ENCODE data around the gene ZGLP1. TPM values are rescaled to one million over a fixed set of nuclear protein-coding genes. Genes with fewer than 3 reads are reported as not detected.
A peak's percentile ranks its signal among the peaks of the same experiment; 100 is the strongest.
"Not testable (repeated sequence)": the region's sequence is repeated elsewhere in the genome, so short reads cannot be mapped to it uniquely, and the experiment has no call there.

Gene ZGLP1
- total and polyA plus RNA-seq, 8 donors = 2.8 to 11.9 (median 6.9) TPM

GRCh38 chr19:10283301-10284064, 26.1 kb downstream of the ZGLP1 start:
- peaks cover 0 to 13% of the 10 kb centered on the region in 2 donors for H3K27me3 ChIP-seq
- intact Hi-C loops (cut with DNase I) = no loop called here
- TF ChIP-seq, protein P1, sequence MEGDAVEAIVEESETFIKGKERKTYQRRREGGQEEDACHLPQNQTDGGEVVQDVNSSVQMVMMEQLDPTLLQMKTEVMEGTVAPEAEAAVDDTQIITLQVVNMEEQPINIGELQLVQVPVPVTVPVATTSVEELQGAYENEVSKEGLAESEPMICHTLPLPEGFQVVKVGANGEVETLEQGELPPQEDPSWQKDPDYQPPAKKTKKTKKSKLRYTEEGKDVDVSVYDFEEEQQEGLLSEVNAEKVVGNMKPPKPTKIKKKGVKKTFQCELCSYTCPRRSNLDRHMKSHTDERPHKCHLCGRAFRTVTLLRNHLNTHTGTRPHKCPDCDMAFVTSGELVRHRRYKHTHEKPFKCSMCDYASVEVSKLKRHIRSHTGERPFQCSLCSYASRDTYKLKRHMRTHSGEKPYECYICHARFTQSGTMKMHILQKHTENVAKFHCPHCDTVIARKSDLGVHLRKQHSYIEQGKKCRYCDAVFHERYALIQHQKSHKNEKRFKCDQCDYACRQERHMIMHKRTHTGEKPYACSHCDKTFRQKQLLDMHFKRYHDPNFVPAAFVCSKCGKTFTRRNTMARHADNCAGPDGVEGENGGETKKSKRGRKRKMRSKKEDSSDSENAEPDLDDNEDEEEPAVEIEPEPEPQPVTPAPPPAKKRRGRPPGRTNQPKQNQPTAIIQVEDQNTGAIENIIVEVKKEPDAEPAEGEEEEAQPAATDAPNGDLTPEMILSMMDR (IDR thresholded peaks at IDR 0.05) = no peak
- H3K36me3 ChIP-seq = peaks cover 0 to 78% of the 10 kb centered on the region in 2 donors
- no peak overlapping the region for H3K4me3 ChIP-seq
- peak in 2 of 4 donors; percentile 41 to 71 for DNase-seq
- peak overlapping the region; percentile 53 to 59 for H3K27ac ChIP-seq
- no peaks in the 10 kb centered on the region for H3K9me3 ChIP-seq
- peak; percentile 25 for ATAC-seq
- H3K4me1 ChIP-seq = peaks cover 13 to 95% of the 10 kb centered on the region in 2 donors

GRCh38 chr19:10282043-10282442, 27.6 kb downstream of the ZGLP1 start:
- H3K27me3 ChIP-seq; H3K9me3 ChIP-seq; DNase-seq; H3K4me3 ChIP-seq; ATAC-seq; intact Hi-C loops (cut with DNase I): not testable (repeated sequence)
- Histone ChIP-seq H3K36me3 (peaks cover 0 to 93% of the 10 kb centered on the region in 2 donors), H3K27ac (peak overlapping the region; percentile 27 to 53), H3K4me1 (peaks cover 21 to 95% of the 10 kb centered on the region in 2 donors)

DNA sequence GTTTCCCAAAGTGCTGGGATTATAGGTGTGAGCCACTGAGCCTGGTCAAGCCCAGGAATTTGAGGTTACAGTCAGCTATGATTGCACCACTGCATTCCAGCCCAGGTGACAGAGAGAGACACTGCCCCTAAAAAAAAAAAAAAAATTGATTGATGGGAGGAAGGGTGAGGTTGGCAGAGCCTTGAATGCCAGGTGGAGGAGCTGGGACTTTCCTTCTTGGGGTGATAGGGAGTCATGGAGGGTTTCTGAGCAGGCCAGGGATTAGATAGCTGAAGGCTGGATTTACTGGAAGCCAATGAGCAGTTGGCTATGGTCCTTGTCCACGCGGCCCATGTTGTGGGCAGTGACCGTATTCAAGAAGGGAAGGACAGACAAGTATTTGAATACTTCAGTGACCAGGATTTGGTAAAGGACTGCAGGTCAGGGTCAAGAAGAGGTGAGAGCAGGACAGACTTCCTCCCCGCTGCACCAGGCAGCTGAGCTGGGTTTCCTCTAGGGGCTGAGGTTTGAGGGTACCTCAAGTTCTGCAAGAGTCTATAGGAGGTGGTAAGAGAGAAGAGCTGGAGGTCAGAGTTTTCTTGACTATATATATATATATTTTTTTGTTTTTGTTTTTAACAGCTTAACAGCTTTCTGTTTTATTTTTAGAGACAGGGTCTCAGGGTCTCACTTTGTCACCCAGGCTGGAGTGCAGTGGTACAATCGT, 29.7 kb downstream of the ZGLP1 start:
- no peaks in the 10 kb centered on the region for H3K27me3 ChIP-seq
- H3K27ac ChIP-seq = peak overlapping the region; percentile 41 to 65
- no peak for DNase-seq
- no peak overlapping the region for H3K4me3 ChIP-seq
- H3K9me3 ChIP-seq = no peaks in the 10 kb centered on the region
- intact Hi-C loops (cut with DNase I) = no loop called here
- H3K36me3 ChIP-seq = peaks cover 0 to 100% of the 10 kb centered on the region in 2 donors
- ATAC-seq = peak; percentile 3
- TF ChIP-seq, protein P1 (IDR thresholded peaks at IDR 0.05) = no peak
- peaks cover 10 to 94% of the 10 kb centered on the region in 2 donors for H3K4me1 ChIP-seq

DNA sequence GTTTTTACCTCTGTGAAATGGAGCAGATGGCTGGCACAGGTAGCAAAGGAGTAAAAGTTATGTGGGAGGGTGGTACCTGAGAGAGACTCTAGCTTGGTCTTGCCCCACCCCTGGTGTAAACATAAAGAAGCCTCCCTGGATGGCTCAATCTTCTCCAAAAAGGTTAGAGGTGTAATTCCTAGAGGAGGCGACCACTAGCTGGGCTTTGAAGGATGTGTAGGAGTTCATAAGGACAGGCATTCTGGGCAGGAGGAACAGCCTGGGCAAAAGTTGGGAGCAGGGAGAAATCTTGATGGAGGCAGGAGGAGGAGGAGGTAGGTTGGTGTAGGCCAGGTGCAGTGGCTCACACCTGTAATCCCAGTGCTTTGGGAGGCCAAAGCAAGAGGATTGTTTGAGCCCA, 30.7 kb downstream of the ZGLP1 start:
- DNase-seq (no peak), ATAC-seq (no peak)
- Histone ChIP-seq H3K27ac (peak overlapping the region; percentile 33 to 65), H3K36me3 (peaks cover 0 to 100% of the 10 kb centered on the region in 2 donors), H3K4me1 (peaks cover 10 to 94% of the 10 kb centered on the region in 2 donors), H3K27me3 (no peaks in the 10 kb centered on the region), H3K4me3 (no peak overlapping the region), H3K9me3 (no peaks in the 10 kb centered on the region)
- TF ChIP-seq, protein P1 (IDR thresholded peaks at IDR 0.05) = no peak
- intact Hi-C loops (cut with DNase I) = no loop called here

DNA sequence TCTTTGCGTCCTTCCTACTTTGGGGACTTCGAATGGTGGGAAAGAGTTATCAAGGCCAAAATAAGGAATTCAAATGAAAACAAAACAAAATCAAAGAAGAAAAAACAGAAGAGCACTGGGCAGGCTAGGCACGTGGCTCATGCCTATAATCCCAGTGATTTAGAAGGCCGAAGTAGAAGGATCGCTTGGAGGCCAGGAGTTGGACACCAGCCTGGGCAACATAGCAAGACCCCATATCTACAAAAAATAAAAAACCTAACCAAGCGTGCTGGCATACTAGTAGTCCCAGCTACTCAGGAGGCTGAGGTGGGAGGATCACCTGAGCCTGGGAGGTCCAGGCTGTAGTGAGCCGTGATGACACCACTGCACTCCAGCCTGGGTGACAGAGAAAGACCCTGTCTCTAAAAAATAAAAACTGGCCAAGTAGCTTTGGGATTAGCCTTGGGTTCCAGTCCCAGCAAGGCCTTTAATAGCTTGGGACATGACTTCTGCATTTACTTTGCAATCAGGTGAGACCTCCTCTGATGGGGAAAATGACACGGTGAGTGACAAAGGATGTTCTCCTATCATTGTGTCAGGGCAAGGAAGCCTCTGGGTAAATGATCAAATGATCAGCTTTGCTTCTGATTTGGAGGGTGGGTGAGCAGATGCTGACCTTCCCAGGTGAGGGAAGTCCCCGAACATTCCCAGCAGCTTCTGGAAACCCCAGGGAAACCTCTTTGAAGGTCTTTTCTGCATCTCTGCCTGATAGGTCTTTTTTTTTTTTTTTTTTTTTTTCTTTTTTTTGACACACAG, 31.6 kb downstream of the ZGLP1 start:
- DNase-seq (no peak), ATAC-seq (no peak)
- TF ChIP-seq, protein P1 (IDR thresholded peaks at IDR 0.05) = no peak
- H3K36me3 ChIP-seq = peaks cover 0 to 100% of the 10 kb centered on the region in 2 donors
- intact Hi-C loops (cut with DNase I) = no loop called here
- H3K9me3 ChIP-seq = no peaks in the 10 kb centered on the region
- no peak overlapping the region for H3K4me3 ChIP-seq
- peak overlapping the region; percentile 59 to 65 for H3K27ac ChIP-seq
- H3K27me3 ChIP-seq = no peaks in the 10 kb centered on the region
- H3K4me1 ChIP-seq = peaks cover 10 to 95% of the 10 kb centered on the region in 2 donors
